CD4-positive, alpha-beta T cell treated with Interleukin-6 at 100 ng/mL for 8 hours (primary cell): ENCODE measurements around the gene DSTYK.
"Not testable (repeated sequence)": the region's sequence is repeated elsewhere in the genome, so short reads cannot be mapped to it uniquely, and the experiment has no call there.

Experiments used
- DNase-seq: peaks from one replicate; pipeline ENCODE4 v3.0.0-alpha.2; 2020; ENCODE audit warnings: mixed read lengths, low spot score

The DSTYK gene

DNA sequence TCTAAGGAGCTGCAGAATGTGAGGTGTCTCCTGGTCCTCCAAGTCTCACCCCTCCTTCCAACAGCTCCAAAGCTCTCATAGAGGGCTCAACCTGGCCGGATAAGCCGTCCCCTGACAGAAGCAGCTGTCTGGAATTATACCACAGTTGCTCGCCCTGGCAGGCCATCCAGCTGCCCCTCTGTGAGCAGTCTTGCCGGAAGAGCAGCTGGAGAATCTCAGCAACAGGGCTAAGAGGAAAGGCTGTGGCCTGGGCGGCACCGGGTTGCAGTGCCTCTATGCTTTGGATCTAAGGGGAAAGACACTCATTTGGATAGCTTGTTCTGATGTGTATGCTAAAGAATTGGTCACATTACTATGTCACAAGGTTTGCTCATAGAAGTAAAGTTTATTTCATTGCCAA, 28.6 kb upstream of the DSTYK start:
- DNase-seq = no peak

GRCh38 chr1:205239078-205239477, 27.6 kb upstream of the DSTYK start:
- no peak for DNase-seq

DNA sequence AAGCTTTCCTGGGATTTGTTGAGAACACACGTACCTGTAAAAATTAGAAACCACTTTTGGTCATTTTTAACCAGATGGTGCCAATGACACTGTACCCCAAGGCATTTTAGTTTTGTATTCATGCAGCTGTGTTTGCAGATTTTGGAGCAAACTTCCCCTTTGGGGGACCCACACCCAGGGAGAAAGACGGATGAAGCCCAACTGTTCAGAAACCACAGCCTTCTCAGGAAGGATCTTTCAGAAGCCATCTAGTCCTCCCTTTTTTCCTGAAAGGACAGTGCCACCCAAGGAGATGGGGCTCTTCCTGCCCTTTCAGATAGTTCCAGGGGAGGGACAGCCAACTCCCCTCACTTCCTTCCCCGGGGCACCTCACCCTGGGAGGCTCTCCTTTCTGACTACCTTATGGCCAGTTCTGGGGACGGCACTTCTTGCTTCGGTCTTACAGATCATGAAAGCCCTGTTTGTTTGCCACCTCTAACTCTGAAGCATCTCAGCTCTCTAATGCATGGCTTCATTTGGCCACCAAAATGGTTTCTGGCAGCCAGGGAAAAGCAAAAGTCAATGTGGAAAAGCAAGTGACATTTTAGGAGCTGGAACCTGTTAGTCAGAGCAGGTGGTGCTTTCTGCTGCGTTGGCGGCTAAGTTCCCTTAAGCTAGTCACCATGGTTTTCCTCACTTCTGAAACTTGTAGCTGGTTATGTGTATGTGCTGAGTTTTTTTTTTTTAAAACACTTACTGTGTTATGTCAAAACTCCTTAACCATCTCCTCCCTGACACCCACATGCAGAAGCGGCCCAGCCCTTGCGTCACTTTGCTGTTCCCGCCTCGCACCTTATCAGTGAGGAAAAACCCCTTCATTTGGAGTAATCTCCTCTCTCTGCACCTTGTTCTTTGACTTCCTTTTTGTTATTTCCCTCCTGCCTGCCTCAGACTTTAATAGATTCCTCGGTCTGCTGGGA, 26.3 kb upstream of the DSTYK start:
- no peak for DNase-seq

GRCh38 chr1:205236951-205237475, 25.5 kb upstream of the DSTYK start:
- DNase-seq = no peak

DNA sequence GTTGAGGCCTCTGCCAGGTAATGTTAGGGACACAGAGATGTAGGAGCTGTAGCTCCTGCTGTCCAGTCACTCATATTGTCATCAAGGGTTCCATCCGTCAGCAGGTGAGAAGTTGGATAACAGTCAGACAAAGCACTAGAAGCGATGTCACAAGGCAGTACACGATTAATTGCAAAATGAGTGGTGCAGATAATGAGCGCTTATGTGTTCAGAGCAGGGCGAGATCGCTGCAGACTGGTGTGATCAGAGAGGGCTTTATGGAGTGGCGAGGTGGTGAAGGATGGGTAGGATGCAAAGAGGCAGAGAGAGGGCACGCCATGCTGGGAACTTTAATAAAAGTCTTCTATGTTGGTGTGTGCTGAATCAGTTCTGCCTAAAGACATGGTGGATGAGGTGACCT, 25.0 kb upstream of the DSTYK start:
- no peak for DNase-seq

GRCh38 chr1:205235951-205236350, 24.4 kb upstream of the DSTYK start:
- DNase-seq = no peak

DNA sequence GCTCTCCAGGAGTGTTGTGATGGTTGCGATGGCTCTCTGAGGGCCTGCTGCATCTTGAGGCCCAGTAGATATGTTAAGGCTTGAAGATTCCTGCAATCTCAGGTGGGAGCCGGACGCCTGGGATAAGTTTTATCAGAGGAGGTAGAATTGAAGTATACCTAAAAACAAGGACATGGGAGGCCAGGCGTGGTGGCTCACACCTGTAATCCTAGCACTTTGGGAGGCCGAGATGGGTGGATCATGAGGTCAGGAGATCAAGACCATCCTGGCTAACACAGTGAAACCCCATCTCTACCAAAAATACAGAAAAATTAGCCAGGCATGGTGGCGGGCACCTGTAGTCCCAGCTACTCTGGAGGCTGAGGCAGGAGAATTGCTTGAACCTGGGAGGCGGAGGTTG, 22.5 kb upstream of the DSTYK start:
- DNase-seq = not testable (repeated sequence)

GRCh38 chr1:205232945-205233397, 21.5 kb upstream of the DSTYK start:
- DNase-seq = no peak

- no peak for DNase-seq
These were observed 20.8 kb upstream of the DSTYK start for GRCh38 chr1:205232127-205232820.

GRCh38 chr1:205230982-205231381, 19.5 kb upstream of the DSTYK start:
- DNase-seq = no peak

DNA sequence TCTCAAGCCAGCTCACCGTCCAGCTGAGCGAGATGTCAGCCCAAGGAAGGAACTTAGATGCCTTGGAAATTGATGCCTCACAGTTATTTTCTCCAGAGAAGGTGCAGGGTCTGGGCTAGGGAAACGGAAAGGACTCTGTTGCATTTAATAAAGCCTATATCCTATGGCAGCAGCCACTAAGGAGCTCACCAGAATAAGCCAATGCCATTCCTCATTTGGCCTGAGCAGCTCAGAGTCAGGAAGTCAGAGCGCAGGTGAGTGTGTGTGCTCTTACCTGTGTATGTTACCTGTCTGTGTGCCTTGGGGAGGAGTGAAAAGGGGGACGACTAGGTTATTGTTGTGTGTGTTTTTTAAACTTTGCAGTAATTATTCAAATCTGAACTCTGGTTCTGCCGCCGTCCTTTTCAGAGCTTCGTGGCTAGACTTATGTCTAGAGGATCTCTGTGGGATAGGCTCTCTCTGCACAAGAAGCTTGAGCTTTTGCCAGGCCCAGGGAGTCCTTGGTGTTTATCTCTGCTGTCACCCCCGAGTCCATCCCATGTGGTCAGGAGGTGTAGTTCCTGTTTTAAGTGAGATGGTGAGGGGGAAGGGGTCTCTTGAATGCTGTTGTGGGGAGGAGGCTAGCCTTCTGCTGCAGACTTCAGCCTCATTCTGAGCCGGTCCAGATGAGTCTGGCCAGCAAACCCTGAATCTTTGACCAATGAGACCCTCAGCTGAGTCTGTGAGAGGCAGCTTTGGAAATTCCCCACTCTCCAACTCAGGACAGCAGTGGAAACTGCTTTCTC, 18.6 kb upstream of the DSTYK start:
- DNase-seq = no peak

- peak; percentile 82 for DNase-seq
These were observed 17.9 kb upstream of the DSTYK start for GRCh38 chr1:205229399-205229871.

DNA sequence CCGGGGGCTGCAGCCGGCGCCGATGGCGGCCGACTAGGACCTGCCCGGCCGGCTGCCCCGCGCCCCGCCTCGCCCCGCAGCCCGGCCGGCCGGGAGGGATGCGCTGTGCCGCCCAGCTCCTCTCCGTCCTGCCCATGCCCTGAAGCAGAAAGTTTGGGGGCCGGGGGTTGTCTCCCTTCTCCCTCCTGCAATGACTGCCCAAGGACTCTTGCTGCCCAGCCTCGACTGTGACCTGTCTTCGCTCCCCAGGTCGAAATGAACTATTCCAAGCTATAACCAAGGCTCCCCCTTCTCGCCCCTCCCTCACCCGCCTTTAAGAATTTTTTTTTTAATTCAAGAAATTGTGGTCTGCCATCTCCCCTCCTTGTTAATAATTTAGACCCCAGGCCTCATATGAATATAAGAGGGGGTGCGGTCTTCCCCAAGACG, 16.6 kb upstream of the DSTYK start:
- no peak for DNase-seq

DNA sequence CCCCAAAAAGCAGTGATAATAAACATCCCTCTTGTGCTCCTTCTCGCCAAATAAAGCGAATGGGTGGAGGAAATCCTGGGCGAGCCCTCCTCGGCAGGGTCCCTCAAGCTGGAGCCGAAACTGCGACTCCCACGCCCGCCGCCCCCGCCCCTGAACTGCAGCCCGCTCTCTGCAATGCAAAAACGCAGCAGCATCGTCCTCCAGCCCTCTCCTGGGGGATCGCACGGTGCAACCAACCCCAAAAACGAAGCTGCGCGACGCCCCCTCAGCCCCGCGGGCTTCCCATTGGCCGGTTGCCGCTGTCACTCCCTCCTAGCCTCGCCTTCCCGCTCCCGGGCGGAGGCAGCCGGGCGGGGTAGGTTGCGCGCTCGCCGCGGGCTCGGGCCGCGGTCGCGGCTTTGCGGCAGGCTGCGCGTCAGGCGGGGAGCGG, 16.1 kb upstream of the DSTYK start, which contains the start of gene TMCC2:
Gene TMCC2 (plus strand): TSS at position 363 of the 430 bp plus-strand sequence. CDS start 619 bp downstream, outside the sequence.
- peak; percentile 70 for DNase-seq

DNA sequence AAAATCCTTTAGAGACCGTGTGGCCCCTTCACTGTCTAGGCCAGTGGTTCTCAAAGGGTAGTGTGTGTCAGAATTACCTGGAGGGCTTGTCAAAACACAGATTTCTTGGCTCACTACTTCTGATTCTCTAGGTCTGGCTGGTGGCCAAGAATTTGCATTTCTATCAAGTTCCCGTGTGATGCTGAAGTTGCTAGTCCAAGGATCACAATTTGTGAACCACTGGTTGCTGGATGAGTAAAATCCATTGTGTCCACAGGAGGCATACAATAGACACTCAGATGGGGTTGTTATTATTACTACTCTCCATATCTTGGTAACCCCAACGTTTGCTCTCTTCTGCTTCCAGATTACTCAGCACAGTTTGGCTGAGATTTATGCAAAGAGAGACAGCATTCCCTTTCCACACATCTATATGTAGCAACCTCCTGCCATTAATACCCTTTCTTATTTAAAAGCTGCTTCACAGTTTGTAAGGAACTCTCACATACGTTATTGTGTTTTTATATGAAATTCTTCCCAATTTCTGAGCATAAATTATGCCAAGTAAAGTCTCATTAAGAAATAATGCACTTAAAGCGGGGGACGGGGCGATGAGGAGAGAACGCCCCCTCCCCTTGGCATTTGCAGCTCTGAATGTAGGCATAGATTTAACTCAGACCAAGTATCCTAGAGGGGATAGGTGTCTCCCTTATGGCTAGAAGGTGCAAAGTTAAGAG, 15.5 kb upstream of the DSTYK start:
- DNase-seq = no peak

DNA sequence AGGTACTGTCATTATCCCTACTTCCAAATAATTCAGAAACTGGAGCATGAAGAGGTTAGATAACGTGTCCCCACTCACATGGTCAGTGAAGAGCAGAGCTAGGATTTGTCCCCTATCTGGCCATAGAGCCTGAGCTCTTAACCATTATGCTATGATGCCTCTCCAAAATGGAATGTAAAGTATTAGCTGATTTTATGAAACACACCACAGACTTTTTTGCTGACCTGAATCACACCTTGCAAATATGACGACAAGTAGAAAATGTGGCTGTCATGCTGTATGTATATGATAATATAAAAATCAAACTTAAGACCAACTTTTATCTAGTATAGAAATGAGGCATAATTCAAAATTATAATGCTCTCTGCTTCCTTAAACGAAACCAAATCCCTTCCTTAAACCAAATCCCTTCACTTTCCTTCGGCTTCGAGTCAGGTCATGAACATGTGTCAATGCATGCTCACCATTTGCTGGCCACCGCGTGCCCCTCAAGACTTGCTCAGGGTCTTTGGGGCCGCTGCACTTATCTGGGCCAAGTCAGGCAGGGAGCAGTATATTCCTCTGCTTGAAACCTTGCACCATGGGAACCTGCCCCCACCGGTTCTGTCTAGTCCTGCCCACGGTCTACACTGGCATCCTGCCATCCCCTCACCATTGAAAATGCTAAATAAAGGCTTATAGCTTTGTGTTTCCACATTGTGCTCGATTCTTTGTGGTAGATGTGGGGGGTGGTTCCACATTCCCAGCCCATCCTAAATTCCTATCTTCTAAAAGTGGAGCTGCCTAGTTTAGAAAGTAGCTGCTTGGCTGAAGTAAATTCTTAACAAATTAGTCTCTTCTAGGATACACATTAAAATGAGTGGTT, 14.6 kb upstream of the DSTYK start:
- DNase-seq = no peak

DNA sequence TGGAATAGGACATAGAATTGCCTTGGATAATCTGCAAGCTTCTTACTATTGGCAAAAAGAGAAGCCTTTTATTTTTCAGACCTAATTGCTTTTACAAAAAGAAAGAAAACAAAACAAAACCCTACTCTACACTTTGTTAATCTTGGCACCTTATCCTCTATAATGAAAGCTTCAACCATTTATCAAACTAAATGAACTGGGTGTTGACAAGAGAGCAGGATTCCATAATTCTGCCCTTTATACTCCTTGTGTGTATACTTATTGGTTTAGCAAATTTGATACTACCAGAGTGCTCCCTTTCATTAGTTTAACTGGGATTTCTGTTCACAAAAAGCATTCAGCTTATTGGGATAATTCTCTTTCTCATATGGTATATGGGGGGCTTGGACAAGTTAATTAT, 13.2 kb upstream of the DSTYK start:
- DNase-seq = no peak

DNA sequence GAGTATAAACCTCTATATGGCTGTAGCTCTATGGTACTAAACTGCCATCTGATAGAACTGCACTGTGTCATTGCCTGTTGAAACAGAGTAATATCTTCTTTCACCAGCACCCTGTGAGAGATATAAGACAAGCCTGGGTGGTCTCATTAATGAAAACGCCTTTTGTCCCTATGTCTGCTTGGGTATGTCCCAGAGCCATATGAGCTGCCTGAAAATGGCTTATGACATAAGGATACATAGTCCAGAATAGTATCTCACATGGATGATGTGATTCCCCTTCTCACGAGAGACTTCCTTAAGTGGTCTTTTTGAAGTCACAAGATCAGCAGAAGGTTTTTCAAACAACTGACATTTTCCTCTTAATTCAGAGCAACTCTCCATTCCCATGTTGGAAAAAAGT, 8.9 kb upstream of the DSTYK start:
- no peak for DNase-seq

DNA sequence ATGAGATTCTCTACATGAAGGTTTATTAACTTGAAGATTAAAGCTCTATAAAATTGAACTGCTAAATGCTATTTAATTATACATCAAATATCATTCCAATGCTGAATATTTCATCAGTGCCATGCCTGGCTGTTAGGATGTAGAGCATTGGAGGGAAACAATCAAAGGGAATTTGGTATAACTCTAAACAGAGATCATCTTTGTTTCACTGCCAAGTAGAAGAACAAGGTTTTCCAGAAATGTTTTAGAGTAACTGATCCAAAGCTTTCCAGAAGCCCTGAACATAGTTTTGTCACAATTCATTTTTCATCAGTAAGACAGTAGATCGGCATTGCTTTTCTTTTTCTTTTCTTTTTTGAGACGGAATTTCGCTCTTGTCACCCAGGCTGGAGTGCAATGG, 5.9 kb upstream of the DSTYK start:
- no peak for DNase-seq

- no peak for DNase-seq
These were observed 5.1 kb upstream of the DSTYK start for GRCh38 chr1:205216588-205216987.
